Panc1 (cell line): ENCODE data around the gene CNTN1.

ENCODE experiments used
- POLR2AphosphoS5 ChIP-seq: IDR thresholded peaks from 2 replicates; pipeline ENCODE4 v1.6.1; 2012; ENCODE audit warnings: mild to moderate bottlenecking, low read depth, low read length, moderate library complexity
- TCF7L2 ChIP-seq: IDR thresholded peaks from 2 replicates; pipeline ENCODE4 v1.6.1; 2011; ENCODE audit warnings: mild to moderate bottlenecking, low read depth, low read length, inconsistent platforms
- TF ChIP-seq, protein P1 (sequence below): fragments of 450-650 bp; IDR thresholded peaks from 2 replicates; pipeline ENCODE4 v1.5.1; 2017; ENCODE audit warnings: mild to moderate bottlenecking

DNA sequence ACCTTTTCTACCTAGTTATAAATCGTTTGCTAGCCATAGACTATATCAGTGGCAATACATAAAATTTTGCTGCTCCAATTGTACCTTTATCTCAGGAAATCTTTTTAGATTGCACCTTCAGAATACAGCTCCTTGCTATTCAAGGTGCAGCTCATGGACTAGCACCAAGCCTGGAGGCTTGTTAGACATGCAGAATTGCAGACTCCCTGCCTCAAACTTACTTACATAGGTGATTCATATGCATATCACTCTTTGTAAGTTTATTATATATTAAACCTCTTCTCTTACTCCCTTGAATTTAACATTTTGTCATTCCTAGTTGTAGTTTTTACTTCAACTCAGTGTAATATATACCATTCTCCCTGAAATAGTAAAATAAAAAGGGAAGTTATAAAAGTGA, 300.4 kb downstream of the CNTN1 start:
- TF ChIP-seq POLR2AphosphoS5 (no peak), TCF7L2 (no peak)
- TF ChIP-seq, protein P1, sequence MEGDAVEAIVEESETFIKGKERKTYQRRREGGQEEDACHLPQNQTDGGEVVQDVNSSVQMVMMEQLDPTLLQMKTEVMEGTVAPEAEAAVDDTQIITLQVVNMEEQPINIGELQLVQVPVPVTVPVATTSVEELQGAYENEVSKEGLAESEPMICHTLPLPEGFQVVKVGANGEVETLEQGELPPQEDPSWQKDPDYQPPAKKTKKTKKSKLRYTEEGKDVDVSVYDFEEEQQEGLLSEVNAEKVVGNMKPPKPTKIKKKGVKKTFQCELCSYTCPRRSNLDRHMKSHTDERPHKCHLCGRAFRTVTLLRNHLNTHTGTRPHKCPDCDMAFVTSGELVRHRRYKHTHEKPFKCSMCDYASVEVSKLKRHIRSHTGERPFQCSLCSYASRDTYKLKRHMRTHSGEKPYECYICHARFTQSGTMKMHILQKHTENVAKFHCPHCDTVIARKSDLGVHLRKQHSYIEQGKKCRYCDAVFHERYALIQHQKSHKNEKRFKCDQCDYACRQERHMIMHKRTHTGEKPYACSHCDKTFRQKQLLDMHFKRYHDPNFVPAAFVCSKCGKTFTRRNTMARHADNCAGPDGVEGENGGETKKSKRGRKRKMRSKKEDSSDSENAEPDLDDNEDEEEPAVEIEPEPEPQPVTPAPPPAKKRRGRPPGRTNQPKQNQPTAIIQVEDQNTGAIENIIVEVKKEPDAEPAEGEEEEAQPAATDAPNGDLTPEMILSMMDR = no peak
